ENCODE results near the gene ZNF497. TPM values are rescaled to one million over a fixed set of nuclear protein-coding genes. Genes with fewer than 3 reads are reported as not detected.

The ZNF497 gene
- total RNA-seq, 1 donor from 2014 or later, result 1.7 TPM

GRCh38 chr19:58367698-58368454, 5.3 kb upstream of the ZNF497 start:
- DNase-seq (ENCODE audit: low spot score), result no peak

GRCh38 chr19:58366585-58367430, 4.3 kb upstream of the ZNF497 start:
- no peak for DNase-seq (ENCODE audit: low spot score)

GRCh38 chr19:58364146-58364545, 1.6 kb upstream of the ZNF497 start:
- no peak for DNase-seq (ENCODE audit: low spot score)

- DNase-seq (ENCODE audit: low spot score), result no peak
Observed at GRCh38 chr19:58361900-58362271, 665 bp downstream of the ZNF497 start.

GRCh38 chr19:58357481-58358145, 4.9 kb downstream of the ZNF497 start:
- no peak for DNase-seq (ENCODE audit: low spot score)

GRCh38 chr19:58356766-58357480, 5.6 kb downstream of the ZNF497 start:
- DNase-seq (ENCODE audit: low spot score), result no peak

GRCh38 chr19:58355908-58356765, 6.4 kb downstream of the ZNF497 start:
- DNase-seq (ENCODE audit: low spot score), result no peak

GRCh38 chr19:58355215-58355796, 7.2 kb downstream of the ZNF497 start:
- DNase-seq (ENCODE audit: low spot score), result no peak

GRCh38 chr19:58354478-58355030, 8.0 kb downstream of the ZNF497 start:
- no peak for DNase-seq (ENCODE audit: low spot score)

GRCh38 chr19:58353717-58354477, 8.7 kb downstream of the ZNF497 start:
- DNase-seq (ENCODE audit: low spot score), result no peak

- DNase-seq (ENCODE audit: low spot score), result no peak
Observed at GRCh38 chr19:58352760-58353671, 9.5 kb downstream of the ZNF497 start, which contains the start of gene A1BG. TSS of gene A1BG (minus strand) at chr19:58353492. CDS start at chr19:58353437, 55 bp downstream.

- DNase-seq (ENCODE audit: low spot score), result no peak
Observed at GRCh38 chr19:58351990-58352755, 10.4 kb downstream of the ZNF497 start.

- DNase-seq (ENCODE audit: low spot score), result no peak
Observed at GRCh38 chr19:58351558-58351878, 11.0 kb downstream of the ZNF497 start.

GRCh38 chr19:58350871-58351557, 11.5 kb downstream of the ZNF497 start:
- no peak for DNase-seq (ENCODE audit: low spot score)

GRCh38 chr19:58350001-58350861, 12.3 kb downstream of the ZNF497 start:
- no peak for DNase-seq (ENCODE audit: low spot score)

- DNase-seq (ENCODE audit: low spot score), result no peak
Observed at GRCh38 chr19:58349590-58349989, 13.0 kb downstream of the ZNF497 start.
